ENCODE data around the gene SOCS3.

- no peak for TF ChIP-seq CTCF (IDR thresholded peaks at IDR 0.05; ENCODE audit: low read length)
- no peak for TF ChIP-seq EZH2phosphoT487 (IDR thresholded peaks at IDR 0.05; ENCODE audit: low read length)
Observed at GRCh38 chr17:78394209-78394608, 34.3 kb upstream of the SOCS3 start.
